Hepatocyte (in vitro differentiated cells): ENCODE results near the gene SMIM12. TPM values are rescaled to one million over a fixed set of nuclear protein-coding genes. Genes with fewer than 3 reads are reported as not detected.

Experiments
- DNase-seq: peaks from one replicate; pipeline ENCODE4 v3.0.0-alpha.2; 2016; ENCODE audit warnings: low spot score
- H2AFZ ChIP-seq: fragments of 200-600 bp; sonication (generic); 2 replicates; pipeline ENCODE4 v1.6.0; 2016; ENCODE audit warnings: antibody characterized with exemption, mild to moderate bottlenecking
- H3K27ac ChIP-seq: fragments of 200-600 bp; sonication (generic); 2 replicates; pipeline ENCODE4 v1.5.1; 2016; ENCODE audit warnings: mild to moderate bottlenecking
- H3K27me3 ChIP-seq: fragments of 200-600 bp; sonication (generic); 2 replicates; pipeline ENCODE4 v1.6.1; 2016
- H3K36me3 ChIP-seq: fragments of 200-600 bp; sonication (generic); replicated peaks from 2 replicates; pipeline ENCODE4 v1.5.1; 2016; ENCODE audit warnings: low read depth; ENCODE audit not compliant: insufficient read depth
- H3K4me1 ChIP-seq: fragments of 200-600 bp; sonication (generic); 2 replicates; pipeline ENCODE4 v1.5.1; 2016; ENCODE audit warnings: mild to moderate bottlenecking, moderate library complexity; ENCODE audit not compliant: insufficient read depth
- H3K4me2 ChIP-seq: fragments of 200-600 bp; sonication (generic); 2 replicates; pipeline ENCODE4 v1.6.0; 2016
- H3K4me3 ChIP-seq: fragments of 200-600 bp; sonication (generic); 2 replicates; pipeline ENCODE4 v1.5.1; 2016; ENCODE audit warnings: mild to moderate bottlenecking
- H3K79me2 ChIP-seq: fragments of 200-600 bp; sonication (generic); 2 replicates; pipeline ENCODE4 v1.6.0; 2017; ENCODE audit warnings: mild to moderate bottlenecking
- H3K9me2 ChIP-seq: fragments of 200-600 bp; sonication (generic); replicated peaks from 2 replicates; pipeline ENCODE4 v1.6.0; 2017; ENCODE audit warnings: mild to moderate bottlenecking; ENCODE audit not compliant: insufficient read depth
- H3K9me3 ChIP-seq: fragments of 200-600 bp; sonication (generic); 2 replicates; pipeline ENCODE4 v1.5.1; 2016; ENCODE audit warnings: low read depth, mild to moderate bottlenecking
- H4K20me1 ChIP-seq: fragments of 200-600 bp; sonication (generic); 2 replicates; pipeline ENCODE4 v1.6.0; 2016; ENCODE audit warnings: mild to moderate bottlenecking; ENCODE audit not compliant: insufficient read depth, poor library complexity, severe bottlenecking
- EZH2 ChIP-seq: fragments of 200-600 bp; sonication (generic); IDR thresholded peaks from 2 replicates; pipeline ENCODE4 v1.6.1; 2016; ENCODE audit warnings: antibody characterized with exemption, mild to moderate bottlenecking, borderline replicate concordance
- EZH2phosphoT487 ChIP-seq: fragments of 200-600 bp; sonication (generic); IDR thresholded peaks from one replicate; pipeline ENCODE4 v1.6.1; 2018; ENCODE audit warnings: antibody characterized with exemption, mild to moderate bottlenecking, low read depth, moderate library complexity; ENCODE audit not compliant: unreplicated experiment, severe bottlenecking
- WGBS: methylation state at CpG from one replicate; pipeline ENCODE4 v1.1.6; 2016; ENCODE audit warnings: low lambda C conversion rate; ENCODE audit errors: missing lambda C conversion rate; 5-methylcytosine and 5-hydroxymethylcytosine counted together
- polyA plus RNA-seq: library from polyadenylated mRNA; unstranded; fragments of >200 nt; fragmentation: Nextera tagmentation; extraction: Ambion mirVana; gene quantifications from 2 replicates; pipeline ENCODE4 v1.2.1, GENCODE V29; 2016
- total RNA-seq: library from RNA; depleted of rRNA; stranded (reverse); fragments of >200 nt; gene quantifications from 2 replicates; pipeline ENCODE4 v1.2.3, GENCODE V29; 2014
- TF ChIP-seq, protein P1 (sequence below): fragments of 200-600 bp; sonication (generic); IDR thresholded peaks from 2 replicates; pipeline ENCODE4 v1.5.1; 2016; ENCODE audit warnings: antibody characterized with exemption, mild to moderate bottlenecking; ENCODE audit not compliant: poor library complexity

The SMIM12 gene, protein sequence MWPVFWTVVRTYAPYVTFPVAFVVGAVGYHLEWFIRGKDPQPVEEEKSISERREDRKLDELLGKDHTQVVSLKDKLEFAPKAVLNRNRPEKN
- total RNA-seq = 21.9 and 35.4 TPM in 2 replicates
- polyA plus RNA-seq = 51.9 and 53.8 TPM in 2 replicates

DNA sequence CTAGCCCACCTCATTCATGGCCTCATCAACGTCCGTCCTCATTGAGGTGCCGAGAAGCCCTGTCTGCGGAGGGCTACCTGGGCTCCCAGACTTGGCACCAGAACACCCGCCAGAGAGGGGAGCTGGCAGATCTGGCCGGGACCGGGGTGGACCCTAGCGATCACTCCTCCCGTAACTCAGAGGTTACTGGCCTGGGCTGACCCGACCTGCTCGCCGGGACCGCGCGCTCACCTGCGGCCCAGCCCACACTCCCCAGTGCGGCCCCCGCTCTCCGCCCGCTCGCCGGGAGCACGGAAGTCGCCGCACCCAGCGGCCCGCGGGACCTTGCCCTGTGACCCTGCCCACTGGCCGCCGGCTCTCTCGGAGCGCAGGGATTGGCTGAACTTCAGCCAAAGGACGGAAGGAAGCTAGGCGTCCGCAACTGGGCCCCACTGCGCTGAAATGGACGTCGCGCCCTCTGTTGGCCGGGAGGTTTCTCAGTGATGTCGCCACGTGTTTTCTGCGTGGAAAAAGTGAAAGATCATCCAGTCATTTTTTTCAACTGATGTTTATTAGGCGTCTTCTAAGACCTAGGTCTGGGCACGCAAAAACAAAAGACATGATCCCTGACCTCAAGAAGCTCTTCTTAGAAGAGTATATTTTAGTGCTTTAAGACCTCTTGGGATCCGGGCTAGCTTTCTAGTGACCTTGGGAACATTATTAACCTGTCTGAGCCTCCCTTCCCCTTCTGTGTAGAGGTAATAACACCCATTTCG, at the start of gene SMIM12:
SMIM12 (minus strand) TSS at position 304 of the 755 bp plus-strand sequence. CDS start 3,772 bp downstream, outside the sequence.
- Histone ChIP-seq H3K27ac (peak within 1 kb of the TSS; percentile 79), H3K4me1 (peaks cover 7% of the 10 kb centered on the region), H2AFZ (peak within 1 kb of the TSS; percentile 59), H4K20me1 (no peaks in the 10 kb centered on the region), H3K36me3 (no peaks in the 10 kb centered on the region), H3K9me2 (no peaks in the 10 kb centered on the region), H3K9me3 (no peaks in the 10 kb centered on the region), H3K79me2 (peaks cover 36% of the 10 kb centered on the region), H3K4me2 (peak within 1 kb of the TSS; percentile 96), H3K4me3 (peak within 1 kb of the TSS; percentile 80), H3K27me3 (peaks cover 4% of the 10 kb centered on the region)
- 3% methylated on average over 35 of the region's 47 CpGs for WGBS
- DNase-seq = peak; percentile 96
- TF ChIP-seq EZH2phosphoT487 = no peak
- TF ChIP-seq EZH2 = no peak
- TF ChIP-seq, protein P1, sequence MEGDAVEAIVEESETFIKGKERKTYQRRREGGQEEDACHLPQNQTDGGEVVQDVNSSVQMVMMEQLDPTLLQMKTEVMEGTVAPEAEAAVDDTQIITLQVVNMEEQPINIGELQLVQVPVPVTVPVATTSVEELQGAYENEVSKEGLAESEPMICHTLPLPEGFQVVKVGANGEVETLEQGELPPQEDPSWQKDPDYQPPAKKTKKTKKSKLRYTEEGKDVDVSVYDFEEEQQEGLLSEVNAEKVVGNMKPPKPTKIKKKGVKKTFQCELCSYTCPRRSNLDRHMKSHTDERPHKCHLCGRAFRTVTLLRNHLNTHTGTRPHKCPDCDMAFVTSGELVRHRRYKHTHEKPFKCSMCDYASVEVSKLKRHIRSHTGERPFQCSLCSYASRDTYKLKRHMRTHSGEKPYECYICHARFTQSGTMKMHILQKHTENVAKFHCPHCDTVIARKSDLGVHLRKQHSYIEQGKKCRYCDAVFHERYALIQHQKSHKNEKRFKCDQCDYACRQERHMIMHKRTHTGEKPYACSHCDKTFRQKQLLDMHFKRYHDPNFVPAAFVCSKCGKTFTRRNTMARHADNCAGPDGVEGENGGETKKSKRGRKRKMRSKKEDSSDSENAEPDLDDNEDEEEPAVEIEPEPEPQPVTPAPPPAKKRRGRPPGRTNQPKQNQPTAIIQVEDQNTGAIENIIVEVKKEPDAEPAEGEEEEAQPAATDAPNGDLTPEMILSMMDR = peak; percentile 96

DNA sequence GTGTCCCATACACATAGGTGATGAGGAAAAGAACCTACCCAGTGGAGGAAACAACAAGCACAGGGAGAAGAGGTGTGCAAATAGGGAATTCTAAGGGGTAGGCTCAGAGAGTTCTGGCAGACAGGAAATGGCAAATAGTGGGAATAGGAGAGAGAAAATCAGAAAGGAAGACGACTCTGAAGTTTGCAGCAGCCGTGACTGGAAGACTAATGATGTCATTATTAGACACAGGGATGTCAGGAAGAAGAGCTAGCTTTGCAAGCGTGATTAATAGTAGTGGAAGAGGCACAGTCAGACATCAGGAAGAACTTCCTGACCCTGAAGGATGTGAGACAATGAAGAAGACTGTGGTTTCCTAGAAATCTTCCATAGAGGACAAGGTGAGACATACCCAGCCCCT, 48.8 kb upstream of the SMIM12 start:
- no peaks in the 10 kb centered on the region for H3K36me3 ChIP-seq
- no peaks in the 10 kb centered on the region for H3K9me2 ChIP-seq
- no peak overlapping the region for H3K27ac ChIP-seq
- no peak overlapping the region for H3K4me3 ChIP-seq
- H4K20me1 ChIP-seq = no peaks in the 10 kb centered on the region
- no peak overlapping the region for H3K4me2 ChIP-seq
- 81% methylated on average over 3 of the region's 3 CpGs for WGBS
- no peaks in the 10 kb centered on the region for H3K9me3 ChIP-seq
- no peaks in the 10 kb centered on the region for H3K27me3 ChIP-seq
- no peak overlapping the region for H2AFZ ChIP-seq
- no peaks in the 10 kb centered on the region for H3K79me2 ChIP-seq
- H3K4me1 ChIP-seq = no peaks in the 10 kb centered on the region
- DNase-seq = no peak
- TF ChIP-seq, protein P1 = no peak
- no peak for TF ChIP-seq EZH2
- no peak for TF ChIP-seq EZH2phosphoT487

DNA sequence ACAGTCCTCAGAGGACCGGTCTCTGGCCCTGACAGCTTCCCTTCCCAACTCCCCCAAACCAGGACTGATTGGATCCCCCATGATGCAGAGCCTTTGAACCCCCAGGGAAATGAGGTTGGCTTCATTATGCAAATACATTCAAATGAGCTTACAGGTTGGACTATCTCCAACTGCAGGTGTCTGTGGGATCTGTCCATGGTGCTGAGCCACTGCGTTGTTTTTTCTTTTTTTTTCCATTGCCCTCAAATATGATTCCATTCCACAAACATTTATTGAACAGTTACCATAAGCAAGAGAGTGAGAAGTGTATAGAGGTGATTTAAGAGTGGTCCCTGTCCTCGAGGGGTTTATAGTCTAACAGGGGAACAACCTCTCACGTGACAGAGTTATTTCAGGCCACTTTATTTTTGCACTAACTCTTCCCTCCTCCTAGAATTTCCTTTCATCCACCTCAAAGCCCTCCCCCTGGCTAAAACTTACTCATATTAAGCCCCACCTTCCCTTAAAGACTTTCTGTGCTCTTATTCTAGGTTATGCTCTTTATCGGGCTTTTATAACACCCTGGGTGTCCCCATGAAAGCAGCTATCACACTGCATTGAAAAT, 48.0 kb upstream of the SMIM12 start:
- H3K4me2 ChIP-seq = no peak overlapping the region
- TF ChIP-seq EZH2 (no peak), EZH2phosphoT487 (no peak)
- TF ChIP-seq, protein P1 = no peak
- no peaks in the 10 kb centered on the region for H4K20me1 ChIP-seq
- DNase-seq = no peak
- 70% methylated on average over 5 of the region's 5 CpGs for WGBS
- H3K36me3 ChIP-seq = no peaks in the 10 kb centered on the region
- no peak overlapping the region for H2AFZ ChIP-seq
- no peak overlapping the region for H3K27ac ChIP-seq
- no peaks in the 10 kb centered on the region for H3K79me2 ChIP-seq
- H3K9me2 ChIP-seq = no peaks in the 10 kb centered on the region
- H3K27me3 ChIP-seq = no peaks in the 10 kb centered on the region
- H3K4me1 ChIP-seq = no peaks in the 10 kb centered on the region
- H3K9me3 ChIP-seq = no peaks in the 10 kb centered on the region
- no peak overlapping the region for H3K4me3 ChIP-seq
